Mesenchymal stem cell (in vitro differentiated cells and primary cell): Measurements from ENCODE around the gene MAVS.

Source experiments
- DNase-seq: peaks from one replicate; pipeline ENCODE4 v3.0.0-alpha.2; 2013
- H2AFZ ChIP-seq: one replicate; pipeline ENCODE4 v1.6.1; 2013; ENCODE audit warnings: low read depth, mild to moderate bottlenecking, control low read depth, inconsistent platforms, low read length, moderate library complexity
- H2AK5ac ChIP-seq: 2 replicates; pipeline ENCODE4 v1.6.1; 2013; ENCODE audit warnings: low read length, moderate library complexity, mild to moderate bottlenecking, inconsistent platforms; ENCODE audit not compliant: severe bottlenecking
- H2BK120ac ChIP-seq: one replicate; pipeline ENCODE4 v1.6.1; 2013; ENCODE audit warnings: low read depth, mild to moderate bottlenecking, inconsistent platforms, low read length, moderate library complexity
- H2BK12ac ChIP-seq, 2 experiments: one replicate each; pipeline ENCODE4 v1.6.1; 2013; ENCODE audit warnings: inconsistent platforms in 2 of 2, low read length in 2 of 2, mild to moderate bottlenecking in 2 of 2, moderate library complexity in 2 of 2, control low read depth in 1 of 2
- H2BK15ac ChIP-seq: one replicate; pipeline ENCODE4 v1.6.1; 2013; ENCODE audit warnings: mild to moderate bottlenecking, low read depth, inconsistent platforms; ENCODE audit not compliant: poor library complexity, severe bottlenecking
- H2BK5ac ChIP-seq: 2 replicates; pipeline ENCODE4 v1.6.1; 2013; ENCODE audit warnings: low read depth, mild to moderate bottlenecking, low read length, control low read depth, inconsistent platforms; ENCODE audit not compliant: poor library complexity, severe bottlenecking
- H3K14ac ChIP-seq, 2 experiments: one replicate each; pipeline ENCODE4 v1.6.1; 2013; ENCODE audit warnings: inconsistent platforms in 2 of 2, low read length in 2 of 2, control low read depth in 1 of 2, mild to moderate bottlenecking in 1 of 2, moderate library complexity in 1 of 2
- H3K18ac ChIP-seq, 2 experiments: one replicate each; pipeline ENCODE4 v1.6.1; 2013; ENCODE audit warnings: inconsistent platforms in 2 of 2, low read length in 2 of 2, control low read depth in 1 of 2, low read depth in 1 of 2, mild to moderate bottlenecking in 1 of 2
- H3K23ac ChIP-seq, 2 experiments: one replicate each; pipeline ENCODE4 v1.6.1; 2013; ENCODE audit warnings: inconsistent platforms in 2 of 2, low read length in 2 of 2, mild to moderate bottlenecking in 2 of 2, moderate library complexity in 2 of 2, control low read depth in 1 of 2
- H3K27ac ChIP-seq: 2 replicates; pipeline ENCODE4 v1.5.1; 2013; ENCODE audit warnings: mild to moderate bottlenecking, moderate library complexity, low read length, control low read depth, inconsistent platforms; ENCODE audit not compliant: poor library complexity, severe bottlenecking
- H3K27me3 ChIP-seq, 2 experiments: 2 replicates each; pipeline versions ENCODE4 v1.6.1 to v1.7.0; 2013; ENCODE audit warnings: low read length in 2 of 2, mild to moderate bottlenecking in 2 of 2, moderate library complexity in 2 of 2, control low read depth in 1 of 2, inconsistent platforms in 1 of 2; ENCODE audit not compliant: control insufficient read depth in 1 of 2, insufficient read depth in 1 of 2
- H3K36me3 ChIP-seq, 2 experiments: 2 replicates each; pipeline versions ENCODE4 v1.6.1 to v1.7.0; 2013; ENCODE audit warnings: low read length in 2 of 2, control low read depth in 1 of 2, inconsistent platforms in 1 of 2, low read depth in 1 of 2, mild to moderate bottlenecking in 1 of 2; ENCODE audit not compliant: insufficient read depth in 2 of 2, control insufficient read depth in 1 of 2
- H3K4ac ChIP-seq, 2 experiments: one replicate each; pipeline ENCODE4 v1.6.1; 2013; ENCODE audit warnings: inconsistent platforms in 2 of 2, low read length in 2 of 2, mild to moderate bottlenecking in 2 of 2, moderate library complexity in 2 of 2, control low read depth in 1 of 2, low read depth in 1 of 2
- H3K4me1 ChIP-seq: 2 replicates; pipeline ENCODE4 v1.6.1; 2013; ENCODE audit warnings: low read depth, low read length, control low read depth; ENCODE audit not compliant: control insufficient read depth, insufficient read depth
- H3K4me2 ChIP-seq: 2 replicates; pipeline ENCODE4 v1.6.1; 2013; ENCODE audit warnings: low read length, mild to moderate bottlenecking, inconsistent platforms; ENCODE audit not compliant: poor library complexity, severe bottlenecking
- H3K4me3 ChIP-seq, 2 experiments: 2 replicates each; pipeline versions ENCODE4 v1.5.1 to v1.7.0; 2013; ENCODE audit warnings: low read length in 2 of 2, mild to moderate bottlenecking in 2 of 2, control low read depth in 1 of 2, low read depth in 1 of 2; ENCODE audit not compliant: insufficient read depth in 1 of 2
- H3K79me1 ChIP-seq: replicated peaks from 2 replicates; pipeline ENCODE4 v1.6.1; 2013; ENCODE audit warnings: mild to moderate bottlenecking, control low read depth, low read length, inconsistent platforms; ENCODE audit not compliant: poor library complexity, severe bottlenecking
- H3K9ac ChIP-seq: 2 replicates; pipeline ENCODE4 v1.7.0; 2013; ENCODE audit warnings: mild to moderate bottlenecking, low read length, moderate library complexity
- H3K9me3 ChIP-seq: 2 replicates; pipeline ENCODE4 v1.7.0; 2013; ENCODE audit warnings: mild to moderate bottlenecking, low read length; ENCODE audit not compliant: control insufficient read depth
- H4K8ac ChIP-seq: one replicate; pipeline ENCODE4 v1.6.1; 2013; ENCODE audit warnings: inconsistent platforms, mild to moderate bottlenecking, low read length, moderate library complexity
- H4K91ac ChIP-seq: one replicate; pipeline ENCODE4 v1.6.1; 2013; ENCODE audit warnings: mild to moderate bottlenecking, low read length, inconsistent platforms
- WGBS: methylation state at CpG from one replicate; pipeline ENCODE4 v1.1.7; 2013; ENCODE audit warnings: mixed read lengths; 5-methylcytosine and 5-hydroxymethylcytosine counted together

The MAVS gene

DNA sequence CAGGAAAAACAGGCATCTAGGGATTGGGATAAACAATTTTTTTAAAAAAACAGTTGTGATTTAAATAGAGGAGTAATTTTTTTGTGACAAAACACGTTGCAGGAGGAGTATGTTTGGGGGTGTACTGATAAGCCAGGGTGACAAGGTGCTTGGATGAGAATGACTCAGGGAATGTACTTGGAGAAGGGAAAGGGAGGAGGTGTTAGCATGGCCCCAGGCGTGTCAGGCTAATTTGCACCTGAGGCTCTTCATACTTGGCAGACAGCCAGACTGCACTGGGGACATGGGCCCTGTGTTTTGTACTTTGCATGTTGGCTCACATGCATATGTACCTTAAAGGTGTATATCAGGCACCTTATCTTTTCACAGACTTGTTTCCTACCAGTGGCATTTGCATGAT, 65.3 kb downstream of the MAVS start:
- Histone ChIP-seq H3K79me1 (peaks cover 1% of the 10 kb centered on the region), H2BK15ac (no peak overlapping the region), H3K27ac (no peak overlapping the region), H3K4me1 (peaks cover 6% of the 10 kb centered on the region), H4K91ac (no peak overlapping the region), H3K4me3 (no peak overlapping the region), H3K4ac (no peak overlapping the region), H3K23ac (no peak overlapping the region), H2BK120ac (no peak overlapping the region), H3K18ac (no peak overlapping the region), H3K14ac (no peak overlapping the region), H3K9ac (no peak overlapping the region), H3K36me3 (peaks cover 39 to 88% of the 10 kb centered on the region in 2 experiments), H2BK12ac (no peak overlapping the region), H2AK5ac (no peak overlapping the region), H3K9me3 (no peaks in the 10 kb centered on the region), H3K27me3 (no peaks in the 10 kb centered on the region), H2AFZ (no peak overlapping the region), H4K8ac (no peak overlapping the region), H2BK5ac (no peak overlapping the region), H3K4me2 (no peak overlapping the region)
- WGBS, result 99% methylated on average over 2 of the region's 2 CpGs
- DNase-seq, result no peak

DNA sequence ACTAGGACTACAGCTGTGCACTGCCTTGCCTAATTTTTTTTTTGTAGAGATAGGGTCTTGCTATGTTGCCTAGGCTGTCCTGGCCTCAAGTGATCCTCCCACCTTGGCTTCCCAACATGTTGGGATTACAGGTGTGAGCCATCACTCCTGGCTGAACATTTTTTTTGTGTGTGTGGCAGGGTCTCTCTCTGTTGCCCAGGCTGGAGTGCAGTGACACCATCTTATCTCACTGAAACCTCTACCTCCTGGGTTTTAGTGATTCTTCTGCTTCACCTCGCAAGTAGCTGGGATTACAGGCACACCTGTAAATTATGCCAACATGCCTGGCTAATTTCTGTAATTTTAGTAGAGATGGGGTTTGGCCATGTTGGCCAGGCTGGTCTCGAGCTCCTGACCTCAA, 67.8 kb downstream of the MAVS start:
- DNase-seq, result no peak
- no peak overlapping the region for H2BK12ac ChIP-seq
- no peak overlapping the region for H3K9ac ChIP-seq
- no peak overlapping the region for H3K27ac ChIP-seq
- no peak overlapping the region for H3K18ac ChIP-seq
- H4K91ac ChIP-seq, result no peak overlapping the region
- H3K9me3 ChIP-seq, result no peaks in the 10 kb centered on the region
- H3K79me1 ChIP-seq, result peaks cover 1% of the 10 kb centered on the region
- no peak overlapping the region for H3K4me3 ChIP-seq
- H3K4me2 ChIP-seq, result no peak overlapping the region
- H2BK15ac ChIP-seq, result no peak overlapping the region
- H2BK120ac ChIP-seq, result no peak overlapping the region
- no peak overlapping the region for H2AFZ ChIP-seq
- H4K8ac ChIP-seq, result no peak overlapping the region
- H3K14ac ChIP-seq, result no peak overlapping the region
- H3K23ac ChIP-seq, result no peak overlapping the region
- no peak overlapping the region for H2BK5ac ChIP-seq
- peaks cover 4% of the 10 kb centered on the region for H3K4me1 ChIP-seq
- H3K36me3 ChIP-seq, result peaks cover 36 to 93% of the 10 kb centered on the region in 2 experiments
- no peaks in the 10 kb centered on the region for H3K27me3 ChIP-seq
- no peak overlapping the region for H2AK5ac ChIP-seq
- WGBS, result 98% methylated on average over 2 of the region's 2 CpGs
- no peak overlapping the region for H3K4ac ChIP-seq

DNA sequence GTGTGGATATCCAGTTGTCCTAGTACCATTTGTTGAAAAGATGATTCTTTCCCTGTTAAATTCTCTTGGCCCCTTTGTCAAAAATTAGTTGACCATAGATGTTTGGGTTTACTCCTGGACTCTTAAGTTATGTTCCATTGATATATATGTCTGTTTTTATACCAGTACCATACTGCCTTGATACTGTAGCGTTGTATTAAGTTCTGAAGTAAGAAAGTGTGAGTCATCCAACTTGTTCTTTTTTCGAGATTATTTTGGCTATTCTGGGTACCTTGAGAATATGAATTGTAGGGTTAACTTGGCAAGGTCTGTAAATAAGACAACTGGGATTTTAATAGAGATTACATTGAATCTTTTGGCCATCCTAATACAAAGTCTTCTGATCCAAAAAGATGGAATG, 69.1 kb downstream of the MAVS start:
- WGBS, result 93% methylated on average over 2 of the region's 2 CpGs
- Histone ChIP-seq H3K23ac (no peak overlapping the region), H3K4me2 (no peak overlapping the region), H3K79me1 (peaks cover 1% of the 10 kb centered on the region), H2BK15ac (no peak overlapping the region), H3K9me3 (no peaks in the 10 kb centered on the region), H2AK5ac (no peak overlapping the region), H3K4ac (no peak overlapping the region), H3K4me3 (no peak overlapping the region), H4K8ac (no peak overlapping the region), H3K14ac (no peak overlapping the region), H3K9ac (no peak overlapping the region), H3K4me1 (peaks cover 4% of the 10 kb centered on the region), H2BK120ac (no peak overlapping the region), H3K27me3 (no peaks in the 10 kb centered on the region), H2AFZ (no peak overlapping the region), H3K27ac (no peak overlapping the region), H2BK12ac (no peak overlapping the region), H3K18ac (no peak overlapping the region), H4K91ac (no peak overlapping the region), H3K36me3 (peaks cover 34 to 92% of the 10 kb centered on the region in 2 experiments), H2BK5ac (no peak overlapping the region)
- no peak for DNase-seq

DNA sequence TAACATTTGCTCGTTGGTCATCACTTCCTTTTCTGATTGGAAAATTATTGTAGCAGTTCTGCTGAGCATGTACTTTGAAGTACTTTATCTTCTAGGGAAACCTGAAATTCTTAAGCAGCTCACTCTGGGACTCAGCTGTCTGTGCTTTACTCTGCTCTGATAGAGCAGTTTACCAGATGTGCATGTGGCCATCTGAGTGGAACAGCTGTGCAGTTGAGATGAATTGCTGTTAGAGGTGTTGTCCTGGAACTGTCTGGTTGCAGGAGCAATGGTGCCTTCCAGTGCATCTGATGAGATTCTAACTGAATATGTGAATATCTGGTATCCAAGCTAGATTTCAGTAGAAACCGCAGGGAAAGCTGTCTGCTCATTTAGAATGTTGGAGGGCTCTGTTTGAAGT, 69.7 kb downstream of the MAVS start:
- Histone ChIP-seq H2BK120ac (no peak overlapping the region), H4K8ac (no peak overlapping the region), H3K14ac (no peak overlapping the region), H2BK15ac (no peak overlapping the region), H3K23ac (no peak overlapping the region), H2AFZ (no peak overlapping the region), H3K9me3 (no peaks in the 10 kb centered on the region), H2BK5ac (no peak overlapping the region), H3K18ac (no peak overlapping the region), H3K4me3 (no peak overlapping the region), H3K27ac (no peak overlapping the region), H3K4me1 (peaks cover 4% of the 10 kb centered on the region), H2AK5ac (no peak overlapping the region), H3K27me3 (no peaks in the 10 kb centered on the region), H3K4ac (no peak overlapping the region), H4K91ac (no peak overlapping the region), H3K79me1 (peaks cover 1% of the 10 kb centered on the region), H2BK12ac (no peak overlapping the region), H3K9ac (no peak overlapping the region), H3K36me3 (peaks cover 31 to 93% of the 10 kb centered on the region in 2 experiments), H3K4me2 (no peak overlapping the region)
- DNase-seq, result no peak
- WGBS, result 92% methylated on average over 2 of the region's 2 CpGs
